Liver (tissue), 9 donors: ENCODE data around the gene COPA. TPM values are rescaled to one million over a fixed set of nuclear protein-coding genes. Genes with fewer than 3 reads are reported as not detected.

Experiments used
- DNase-seq: peaks from one replicate; pipeline ENCODE4 v3.0.0-alpha.2; 2017; ENCODE audit warnings: low spot score
- H3K27ac ChIP-seq, 2 donors: one replicate each; pipeline ENCODE4 v1.7.0; 2013; ENCODE audit warnings: inconsistent platforms in 2 of 2, low read length in 2 of 2, control low read depth in 1 of 2, low read depth in 1 of 2, mild to moderate bottlenecking in 1 of 2
- H3K27me3 ChIP-seq, 4 donors: one replicate each; pipeline versions ENCODE4 v1.6.1 to v1.7.0; 2013; ENCODE audit warnings: low read length in 3 of 4, inconsistent platforms in 1 of 4, mild to moderate bottlenecking in 1 of 4, moderate library complexity in 1 of 4; ENCODE audit not compliant: control insufficient read depth in 4 of 4, insufficient read depth in 4 of 4
- H3K36me3 ChIP-seq, 4 donors: one replicate each; pipeline versions ENCODE4 v1.6.1 to v1.7.0; 2013; ENCODE audit warnings: low read length in 3 of 4, mild to moderate bottlenecking in 3 of 4, low read depth in 1 of 4, moderate library complexity in 1 of 4; ENCODE audit not compliant: control insufficient read depth in 4 of 4, insufficient read depth in 3 of 4
- H3K4me1 ChIP-seq, 4 donors: one replicate each; pipeline versions ENCODE4 v1.6.1 to v1.7.0; 2013; ENCODE audit warnings: low read length in 3 of 4, mild to moderate bottlenecking in 3 of 4, moderate library complexity in 1 of 4; ENCODE audit not compliant: control insufficient read depth in 4 of 4, insufficient read depth in 4 of 4
- H3K4me3 ChIP-seq, 3 donors: one replicate each; pipeline versions ENCODE4 v1.6.1 to v1.7.0; 2013; ENCODE audit warnings: low read length in 3 of 3, control low read depth in 1 of 3, low read depth in 1 of 3, mild to moderate bottlenecking in 1 of 3
- H3K9ac ChIP-seq, 2 donors: one replicate each; pipeline ENCODE4 v1.7.0; 2013; ENCODE audit warnings: low read length in 2 of 2, mild to moderate bottlenecking in 2 of 2, moderate library complexity in 2 of 2, control low read depth in 1 of 2, low read depth in 1 of 2
- H3K9me3 ChIP-seq, 4 donors: one replicate each; pipeline versions ENCODE4 v1.6.1 to v1.7.0; 2013; ENCODE audit warnings: low read length in 3 of 4; ENCODE audit not compliant: control insufficient read depth in 4 of 4
- ATF3 ChIP-seq: IDR thresholded peaks from 2 replicates; pipeline ENCODE4 v1.6.1; 2016; ENCODE audit warnings: antibody characterized with exemption
- CTCF ChIP-seq: fragments of 150-350 bp; IDR thresholded peaks from 2 replicates; pipeline ENCODE4 v1.5.1; 2017; ENCODE audit warnings: improper control_type of control experiment, low read depth, low read length; ENCODE audit not compliant: missing input control
- FOXA2 ChIP-seq: IDR thresholded peaks from 2 replicates; pipeline ENCODE4 v1.6.1; 2016; ENCODE audit warnings: antibody characterized with exemption
- GABPA ChIP-seq, 2 donors: IDR thresholded peaks in 1 of 2; conservative IDR thresholded peaks in 1 of 2; 2 replicates each; pipeline ENCODE4 v1.6.1; 2016; ENCODE audit warnings: antibody characterized with exemption in 2 of 2, mild to moderate bottlenecking in 1 of 2, moderate library complexity in 1 of 2
- HNF4A ChIP-seq, 2 donors: conservative IDR thresholded peaks; 2 replicates each; pipeline ENCODE4 v1.6.1; 2016; ENCODE audit warnings: antibody characterized with exemption in 2 of 2, mild to moderate bottlenecking in 2 of 2
- HNF4G ChIP-seq: IDR thresholded peaks from 2 replicates; pipeline ENCODE4 v1.6.1; 2016; ENCODE audit warnings: antibody characterized with exemption
- JUND ChIP-seq, 2 donors: IDR thresholded peaks; 2 replicates each; pipeline ENCODE4 v1.6.1; 2016; ENCODE audit warnings: antibody characterized with exemption in 2 of 2
- MAX ChIP-seq: IDR thresholded peaks from 2 replicates; pipeline ENCODE4 v1.6.1; 2016; ENCODE audit warnings: antibody characterized with exemption
- RAD21 ChIP-seq, 2 donors: IDR thresholded peaks; 2 replicates each; pipeline ENCODE4 v1.6.1; 2016; ENCODE audit warnings: antibody characterized with exemption in 2 of 2, mild to moderate bottlenecking in 2 of 2
- REST ChIP-seq: IDR thresholded peaks from 2 replicates; pipeline ENCODE4 v1.6.1; 2016; ENCODE audit warnings: antibody characterized with exemption, mild to moderate bottlenecking
- RXRA ChIP-seq, 2 donors: IDR thresholded peaks; 2 replicates each; pipeline ENCODE4 v1.6.1; 2017 to 2018; ENCODE audit warnings: antibody characterized with exemption in 2 of 2, mild to moderate bottlenecking in 1 of 2
- SP1 ChIP-seq: IDR thresholded peaks from 2 replicates; pipeline ENCODE4 v1.6.1; 2018; ENCODE audit warnings: antibody characterized with exemption, mild to moderate bottlenecking
- TAF1 ChIP-seq: conservative IDR thresholded peaks from 2 replicates; pipeline ENCODE4 v1.6.1; 2016; ENCODE audit warnings: antibody characterized with exemption, mild to moderate bottlenecking
- WGBS: extraction: QIAGEN DNeasy Blood & Tissue Kit; methylation state at CpG from one replicate; pipeline ENCODE4 v1.1.7; 2013; 5-methylcytosine and 5-hydroxymethylcytosine counted together
- polyA plus RNA-seq, 2 donors: library from polyadenylated mRNA; stranded (reverse) in 1 of 2; unstranded in 1 of 2; fragments of 200-250 nt in 1 of 2; fragments of >200 nt in 1 of 2; fragmentation: Nextera tagmentation in 1 of 2; extraction: Ambion mirVana in 1 of 2; gene quantifications; one replicate each; pipeline versions ENCODE4 v1.2.1 to v1.2.3, GENCODE V29; 2013 to 2015
- total RNA-seq, 2 donors: library from RNA; depleted of rRNA; stranded (reverse); fragments of >200 nt; gene quantifications; one replicate each; pipeline ENCODE4 v1.2.3, GENCODE V29; 2014
- donor health status: healthy.
- donor health status: healthy.
- donor health status: healthy.
- donor health status: healthy.
- donor health status: healthy.

Gene COPA
- total and polyA plus RNA-seq, 4 donors = 46.8 to 145 (median 75.9) TPM

GRCh38 chr1:160351629-160352028 is 8.6 kb upstream of the COPA start:
- 90% methylated on average over 4 of the region's 4 CpGs for WGBS
- H3K27me3 ChIP-seq = no peaks in the 10 kb centered on the region
- no peaks in the 10 kb centered on the region for H3K4me1 ChIP-seq
- peaks cover 26 to 84% (median 82%) of the 10 kb centered on the region in 4 donors for H3K36me3 ChIP-seq
- H3K9ac ChIP-seq = no peak overlapping the region
- no peak for DNase-seq
- H3K9me3 ChIP-seq = no peaks in the 10 kb centered on the region
- TF ChIP-seq MAX = no peak
- TF ChIP-seq CTCF = no peak
- no peak for TF ChIP-seq RXRA (IDR thresholded peaks at IDR 0.05)
- no peak for TF ChIP-seq GABPA (IDR thresholded peaks at IDR 0.05 in 1 of 2, conservative IDR thresholded peaks at IDR 0.05 in 1 of 2)
- no peak for TF ChIP-seq JUND (IDR thresholded peaks at IDR 0.05)
- TF ChIP-seq FOXA2 = no peak
- no peak for TF ChIP-seq HNF4G
- TF ChIP-seq SP1 = no peak
- TF ChIP-seq HNF4A (conservative IDR thresholded peaks at IDR 0.05) = no peak
- no peak for TF ChIP-seq ATF3
- no peak for TF ChIP-seq TAF1
- no peak overlapping the region for H3K27ac ChIP-seq
- no peak overlapping the region for H3K4me3 ChIP-seq

- no peak for DNase-seq
- Histone ChIP-seq H3K9ac (no peak overlapping the region), H3K27ac (peak overlapping the region in 1 of 2 donors; percentile 11), H3K9me3 (no peaks in the 10 kb centered on the region), H3K4me3 (no peak overlapping the region), H3K4me1 (peaks cover 4 to 12% (median 10%) of the 10 kb centered on the region in 4 donors), H3K36me3 (peaks cover 13 to 39% (median 39%) of the 10 kb centered on the region in 4 donors), H3K27me3 (no peaks in the 10 kb centered on the region)
- no peak for TF ChIP-seq HNF4G
- no peak for TF ChIP-seq SP1
- TF ChIP-seq RAD21 (IDR thresholded peaks at IDR 0.05) = no peak
- TF ChIP-seq REST = no peak
- WGBS = 73% methylated on average over 4 of the region's 4 CpGs
Measured at GRCh38 chr1:160346958-160347357, 3.9 kb upstream of the COPA start.
